ENCODE data around the gene LRRC74B. TPM values are rescaled to one million over a fixed set of nuclear protein-coding genes. Genes with fewer than 3 reads are reported as not detected.

The LRRC74B gene
- total and polyA plus RNA-seq, 2 experiments from 2014 or later: 0.12 TPM; not detected in 1

DNA sequence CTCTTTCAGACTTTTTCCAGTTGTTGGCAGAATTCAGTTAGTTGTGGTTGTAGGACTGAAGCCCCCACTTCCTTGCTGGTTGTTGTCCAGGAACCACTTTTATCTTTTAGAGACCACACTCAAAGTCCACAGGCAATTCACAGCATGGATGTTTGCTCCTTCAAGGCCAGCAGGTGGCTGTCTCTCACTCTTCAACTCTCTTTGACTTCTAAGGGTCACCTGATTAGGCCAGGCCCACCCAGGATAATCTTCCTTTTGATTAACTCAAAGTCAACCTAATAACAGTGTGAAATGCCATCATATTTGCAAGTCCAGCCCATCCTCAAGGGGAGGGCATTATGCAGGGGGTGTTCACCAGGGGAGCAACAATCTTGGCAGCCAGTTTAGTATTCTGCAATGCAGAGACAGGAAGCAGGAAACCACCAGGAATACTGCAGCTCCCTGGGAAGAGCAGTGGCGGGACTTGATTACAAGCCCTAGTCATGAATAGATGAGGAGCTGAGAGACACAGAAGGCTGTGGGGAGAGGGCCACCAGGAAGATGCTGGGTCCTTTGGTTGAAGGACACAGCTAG, 52.4 kb downstream of the LRRC74B start:
- no peaks in the 10 kb centered on the region for H3K36me3 ChIP-seq
- DNase-seq (ENCODE audit: low read depth in 1 of 2, low spot score in 1 of 2): peak in 1 of 2 donors; percentile 42
- no peaks in the 10 kb centered on the region for H3K9me3 ChIP-seq (ENCODE audit: low read depth)
- H3K4me3 ChIP-seq: no peak overlapping the region
- H3K27ac ChIP-seq: no peak overlapping the region
- TF ChIP-seq, protein P1, sequence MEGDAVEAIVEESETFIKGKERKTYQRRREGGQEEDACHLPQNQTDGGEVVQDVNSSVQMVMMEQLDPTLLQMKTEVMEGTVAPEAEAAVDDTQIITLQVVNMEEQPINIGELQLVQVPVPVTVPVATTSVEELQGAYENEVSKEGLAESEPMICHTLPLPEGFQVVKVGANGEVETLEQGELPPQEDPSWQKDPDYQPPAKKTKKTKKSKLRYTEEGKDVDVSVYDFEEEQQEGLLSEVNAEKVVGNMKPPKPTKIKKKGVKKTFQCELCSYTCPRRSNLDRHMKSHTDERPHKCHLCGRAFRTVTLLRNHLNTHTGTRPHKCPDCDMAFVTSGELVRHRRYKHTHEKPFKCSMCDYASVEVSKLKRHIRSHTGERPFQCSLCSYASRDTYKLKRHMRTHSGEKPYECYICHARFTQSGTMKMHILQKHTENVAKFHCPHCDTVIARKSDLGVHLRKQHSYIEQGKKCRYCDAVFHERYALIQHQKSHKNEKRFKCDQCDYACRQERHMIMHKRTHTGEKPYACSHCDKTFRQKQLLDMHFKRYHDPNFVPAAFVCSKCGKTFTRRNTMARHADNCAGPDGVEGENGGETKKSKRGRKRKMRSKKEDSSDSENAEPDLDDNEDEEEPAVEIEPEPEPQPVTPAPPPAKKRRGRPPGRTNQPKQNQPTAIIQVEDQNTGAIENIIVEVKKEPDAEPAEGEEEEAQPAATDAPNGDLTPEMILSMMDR (IDR thresholded peaks at IDR 0.05; ENCODE audit: low read depth, low read length): no peak
- no peaks in the 10 kb centered on the region for H3K27me3 ChIP-seq
- H3K4me1 ChIP-seq (ENCODE audit: low read depth): peaks cover 24% of the 10 kb centered on the region

DNA sequence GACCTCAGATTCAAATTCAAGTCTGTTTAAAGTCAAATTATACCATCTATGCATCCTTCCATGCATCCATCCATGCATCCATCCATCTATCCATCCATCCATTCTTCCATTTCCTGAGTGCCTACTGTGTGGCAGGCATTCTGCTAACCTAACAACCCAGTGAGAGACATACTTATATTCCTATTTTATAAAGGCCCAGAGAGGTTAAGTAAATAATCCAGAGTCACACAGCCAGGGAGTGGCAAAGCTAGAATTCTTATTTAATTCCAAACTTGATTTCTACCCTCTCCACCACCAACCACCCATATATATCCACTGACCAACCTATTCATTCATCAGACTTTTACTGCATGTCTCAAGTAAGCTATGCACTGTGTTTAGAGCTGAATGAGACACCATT, 53.8 kb downstream of the LRRC74B start:
- no peak for DNase-seq (ENCODE audit: low read depth in 1 of 2, low spot score in 1 of 2)
- Histone ChIP-seq H3K27me3 (no peaks in the 10 kb centered on the region), H3K27ac (no peak overlapping the region), H3K36me3 (no peaks in the 10 kb centered on the region), H3K4me1 (ENCODE audit: low read depth) (peaks cover 13% of the 10 kb centered on the region), H3K4me3 (no peak overlapping the region), H3K9me3 (ENCODE audit: low read depth) (no peaks in the 10 kb centered on the region)
- TF ChIP-seq, protein P1 (IDR thresholded peaks at IDR 0.05; ENCODE audit: low read depth, low read length): no peak

DNA sequence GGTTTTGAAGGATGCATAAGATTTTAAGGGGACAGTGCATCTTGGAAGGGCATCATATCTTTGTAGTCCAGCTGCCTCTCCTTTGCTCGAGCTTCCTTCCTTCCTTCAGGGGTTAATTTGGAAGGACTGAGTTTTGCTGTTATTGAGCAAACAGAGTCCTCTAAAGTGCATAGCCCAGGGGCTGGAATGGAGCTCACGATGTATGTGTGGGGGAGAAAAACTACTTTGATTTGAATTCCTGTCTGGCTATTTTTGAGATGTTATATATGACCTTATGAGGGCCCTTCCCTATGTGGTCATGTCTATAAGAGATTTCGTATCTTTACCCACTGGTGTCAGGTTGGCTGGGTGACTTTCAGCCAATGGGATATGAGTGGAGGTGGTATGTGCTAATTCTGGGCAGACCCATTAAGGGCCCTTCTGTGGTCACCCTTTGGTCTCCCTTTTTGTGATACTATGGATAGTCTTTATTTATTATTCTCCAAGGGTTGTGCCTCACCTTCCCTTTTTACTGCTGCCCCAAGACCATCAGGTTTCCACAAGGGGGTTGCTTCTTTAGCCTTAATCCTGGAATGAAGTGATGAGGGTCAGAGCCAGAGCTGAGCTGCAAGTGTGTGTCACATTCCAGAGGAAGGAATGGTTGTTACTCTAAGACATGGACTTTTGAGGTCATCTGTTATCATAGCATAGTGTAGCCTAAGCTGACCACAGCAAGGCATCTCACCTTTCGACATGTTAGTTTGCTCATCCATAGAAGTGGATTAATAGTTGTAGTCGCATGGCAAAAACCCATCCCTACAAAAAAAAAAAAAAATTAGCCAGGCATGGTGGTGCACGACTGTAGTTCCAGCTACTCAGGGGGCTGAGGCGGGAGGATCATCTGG, 54.6 kb downstream of the LRRC74B start:
- Histone ChIP-seq H3K4me1 (ENCODE audit: low read depth) (peaks cover 9% of the 10 kb centered on the region), H3K36me3 (no peaks in the 10 kb centered on the region), H3K4me3 (no peak overlapping the region), H3K9me3 (ENCODE audit: low read depth) (no peaks in the 10 kb centered on the region), H3K27ac (no peak overlapping the region), H3K27me3 (no peaks in the 10 kb centered on the region)
- TF ChIP-seq, protein P1 (IDR thresholded peaks at IDR 0.05; ENCODE audit: low read depth, low read length): no peak
- no peak for DNase-seq (ENCODE audit: low read depth in 1 of 2, low spot score in 1 of 2)

DNA sequence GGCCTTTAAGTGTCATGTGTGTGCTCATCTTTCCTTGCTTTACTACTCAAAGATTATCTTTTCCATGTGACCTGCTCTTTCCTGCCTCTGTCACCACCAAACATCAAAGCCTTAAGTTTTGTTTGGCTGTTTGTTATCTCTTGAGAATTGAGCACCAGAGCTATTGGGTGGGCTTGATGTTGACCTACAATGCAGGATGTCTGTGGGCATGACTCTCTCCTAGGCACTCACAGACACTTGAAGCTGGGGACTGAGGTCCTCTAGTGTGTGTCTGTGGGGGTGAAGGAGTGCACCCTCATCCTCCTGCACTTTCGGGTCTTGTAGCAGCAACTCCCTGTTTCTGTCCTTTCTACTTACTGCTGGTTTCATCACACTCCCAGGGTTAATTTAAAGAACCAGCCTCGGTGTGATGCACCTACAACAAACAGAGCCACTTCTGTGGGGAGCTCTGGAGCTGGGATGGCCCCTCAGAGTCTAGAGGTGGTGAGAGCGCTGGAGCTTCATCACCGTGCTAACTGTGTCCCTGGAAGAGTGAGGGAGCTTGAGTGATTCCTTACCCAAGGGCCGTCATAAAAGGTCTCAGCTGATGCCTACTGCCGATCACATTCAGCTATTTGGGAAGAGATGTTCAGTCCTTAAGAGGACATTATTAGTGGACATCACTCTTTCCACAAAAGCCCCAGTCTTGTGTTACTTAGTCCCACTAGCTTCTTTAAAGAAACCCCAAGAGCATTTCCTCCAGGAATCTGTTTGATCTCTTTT, 56.3 kb downstream of the LRRC74B start:
- TF ChIP-seq, protein P1 (IDR thresholded peaks at IDR 0.05; ENCODE audit: low read depth, low read length): no peak
- no peak for DNase-seq (ENCODE audit: low read depth in 1 of 2, low spot score in 1 of 2)
- H3K36me3 ChIP-seq: no peaks in the 10 kb centered on the region
- H3K4me3 ChIP-seq: no peak overlapping the region
- no peaks in the 10 kb centered on the region for H3K27me3 ChIP-seq
- H3K9me3 ChIP-seq (ENCODE audit: low read depth): no peaks in the 10 kb centered on the region
- no peaks in the 10 kb centered on the region for H3K4me1 ChIP-seq (ENCODE audit: low read depth)
- no peak overlapping the region for H3K27ac ChIP-seq

DNA sequence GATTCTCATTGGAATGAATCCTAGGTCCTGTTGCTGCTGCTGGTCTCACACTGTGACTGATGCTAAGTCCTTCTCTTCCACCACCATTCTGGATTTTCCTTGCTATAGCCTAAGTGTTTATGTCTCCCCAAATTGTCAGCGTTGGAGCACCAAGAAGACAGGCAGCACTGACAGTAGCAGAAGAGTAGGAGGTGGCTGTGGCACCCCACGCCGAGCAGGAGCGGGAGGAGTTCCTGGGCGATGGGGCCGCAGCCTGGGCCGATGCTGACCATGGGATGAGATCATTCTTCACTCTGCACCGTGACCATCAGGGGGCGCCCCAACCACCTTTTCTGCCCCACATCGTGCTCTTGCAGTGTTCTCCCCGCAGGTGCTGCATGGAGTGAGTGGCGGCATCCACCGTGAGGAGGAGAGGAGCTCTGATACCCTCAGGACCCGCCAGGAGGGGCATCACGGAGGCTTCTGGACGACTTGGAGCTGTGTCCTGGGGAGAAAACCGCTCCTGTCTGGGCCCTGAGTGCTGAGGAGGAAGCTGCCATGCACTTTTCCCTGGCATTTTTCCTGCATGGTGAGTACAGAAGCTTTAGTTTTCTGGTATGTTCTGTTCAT, 57.0 kb downstream of the LRRC74B start:
- Histone ChIP-seq H3K27ac (no peak overlapping the region), H3K4me1 (ENCODE audit: low read depth) (no peaks in the 10 kb centered on the region), H3K4me3 (no peak overlapping the region), H3K9me3 (ENCODE audit: low read depth) (no peaks in the 10 kb centered on the region), H3K27me3 (no peaks in the 10 kb centered on the region), H3K36me3 (no peaks in the 10 kb centered on the region)
- TF ChIP-seq, protein P1 (IDR thresholded peaks at IDR 0.05; ENCODE audit: low read depth, low read length): peak; percentile 85
- peak; percentile 70 to 86 for DNase-seq (ENCODE audit: low read depth in 1 of 2, low spot score in 1 of 2)
